ENCODE results near the gene CGNL1.

The CGNL1 gene

GRCh38 chr15:57537488-57538264 is 161.4 kb downstream of the CGNL1 start:
- Histone ChIP-seq H3K4me3 (ENCODE audit: low read length, poor library complexity, severe bottlenecking) (no peak overlapping the region), H3K9me2 (replicated peaks; ENCODE audit: low read depth, low read length) (no peaks in the 10 kb centered on the region), H3K79me2 (ENCODE audit: insufficient read depth, low read length) (no peaks in the 10 kb centered on the region), H4K20me1 (ENCODE audit: insufficient read depth, low read length, poor library complexity, severe bottlenecking) (no peaks in the 10 kb centered on the region), H3K9me3 (ENCODE audit: insufficient read depth, low read depth, low read length) (no peaks in the 10 kb centered on the region), H3F3A (ENCODE audit: low read depth) (no peaks in the 10 kb centered on the region), H2AFZ (ENCODE audit: low read length) (no peak overlapping the region), H3K4me2 (ENCODE audit: low read depth, low read length, poor library complexity, severe bottlenecking) (no peak overlapping the region), H3K36me3 (ENCODE audit: insufficient read depth, low read length) (no peaks in the 10 kb centered on the region), H3K4me1 (ENCODE audit: insufficient read depth, low read length, poor library complexity, severe bottlenecking) (no peaks in the 10 kb centered on the region), H3K27me3 (ENCODE audit: insufficient read depth, low read length, poor library complexity, severe bottlenecking) (no peaks in the 10 kb centered on the region), H3K9ac (ENCODE audit: low read depth, low read length, poor library complexity, severe bottlenecking) (no peak overlapping the region)
- no peak for TF ChIP-seq CTCF (conservative IDR thresholded peaks at IDR 0.05; ENCODE audit: low read length)
- TF ChIP-seq EZH2phosphoT487 (IDR thresholded peaks at IDR 0.05; ENCODE audit: borderline replicate concordance), result no peak

- H3K4me2 ChIP-seq (ENCODE audit: low read depth, low read length, poor library complexity, severe bottlenecking), result no peak overlapping the region
- H4K20me1 ChIP-seq (ENCODE audit: insufficient read depth, low read length, poor library complexity, severe bottlenecking), result no peaks in the 10 kb centered on the region
- no peaks in the 10 kb centered on the region for H3F3A ChIP-seq (ENCODE audit: low read depth)
- no peaks in the 10 kb centered on the region for H3K36me3 ChIP-seq (ENCODE audit: insufficient read depth, low read length)
- H3K9me2 ChIP-seq (replicated peaks; ENCODE audit: low read depth, low read length), result no peaks in the 10 kb centered on the region
- H3K9ac ChIP-seq (ENCODE audit: low read depth, low read length, poor library complexity, severe bottlenecking), result no peak overlapping the region
- H2AFZ ChIP-seq (ENCODE audit: low read length), result no peak overlapping the region
- H3K4me1 ChIP-seq (ENCODE audit: insufficient read depth, low read length, poor library complexity, severe bottlenecking), result no peaks in the 10 kb centered on the region
- no peaks in the 10 kb centered on the region for H3K79me2 ChIP-seq (ENCODE audit: insufficient read depth, low read length)
- no peak overlapping the region for H3K4me3 ChIP-seq (ENCODE audit: low read length, poor library complexity, severe bottlenecking)
- no peaks in the 10 kb centered on the region for H3K9me3 ChIP-seq (ENCODE audit: insufficient read depth, low read depth, low read length)
- H3K27me3 ChIP-seq (ENCODE audit: insufficient read depth, low read length, poor library complexity, severe bottlenecking), result no peaks in the 10 kb centered on the region
- TF ChIP-seq EZH2phosphoT487 (IDR thresholded peaks at IDR 0.05; ENCODE audit: borderline replicate concordance) (no peak), CTCF (conservative IDR thresholded peaks at IDR 0.05; ENCODE audit: low read length) (no peak)
These were observed 161.9 kb downstream of the CGNL1 start for GRCh38 chr15:57538265-57538529.

- H3K27me3 ChIP-seq (ENCODE audit: insufficient read depth, low read length, poor library complexity, severe bottlenecking), result no peaks in the 10 kb centered on the region
- no peaks in the 10 kb centered on the region for H3K4me1 ChIP-seq (ENCODE audit: insufficient read depth, low read length, poor library complexity, severe bottlenecking)
- H3F3A ChIP-seq (ENCODE audit: low read depth), result no peaks in the 10 kb centered on the region
- H3K9me2 ChIP-seq (replicated peaks; ENCODE audit: low read depth, low read length), result no peaks in the 10 kb centered on the region
- no peak overlapping the region for H3K4me3 ChIP-seq (ENCODE audit: low read length, poor library complexity, severe bottlenecking)
- H3K79me2 ChIP-seq (ENCODE audit: insufficient read depth, low read length), result no peaks in the 10 kb centered on the region
- H3K36me3 ChIP-seq (ENCODE audit: insufficient read depth, low read length), result no peaks in the 10 kb centered on the region
- TF ChIP-seq EZH2phosphoT487 (IDR thresholded peaks at IDR 0.05; ENCODE audit: borderline replicate concordance), result no peak
- TF ChIP-seq CTCF (conservative IDR thresholded peaks at IDR 0.05; ENCODE audit: low read length), result no peak
- no peak overlapping the region for H3K9ac ChIP-seq (ENCODE audit: low read depth, low read length, poor library complexity, severe bottlenecking)
- H3K4me2 ChIP-seq (ENCODE audit: low read depth, low read length, poor library complexity, severe bottlenecking), result no peak overlapping the region
- H4K20me1 ChIP-seq (ENCODE audit: insufficient read depth, low read length, poor library complexity, severe bottlenecking), result no peaks in the 10 kb centered on the region
- no peak overlapping the region for H2AFZ ChIP-seq (ENCODE audit: low read length)
- H3K9me3 ChIP-seq (ENCODE audit: insufficient read depth, low read depth, low read length), result no peaks in the 10 kb centered on the region
These were observed 162.5 kb downstream of the CGNL1 start for GRCh38 chr15:57538821-57539220.

Measured in Loucy (cell line).